Measurements from ENCODE around the gene ITFG1.

GRCh38 chr16:47139561-47140185, 321.2 kb downstream of the ITFG1 start:
- no peak for TF ChIP-seq CTCF (IDR thresholded peaks at IDR 0.05)
- TF ChIP-seq POLR2A (IDR thresholded peaks at IDR 0.05) = no peak

Measured in heart left ventricle (tissue), 13 donors.